RKO (cell line): ENCODE data around the gene NPY5R.

Source experiments
- DNase-seq: peaks from one replicate; pipeline ENCODE4 v3.0.0-alpha.2; 2016; ENCODE audit warnings: low spot score

Gene NPY5R

GRCh38 chr4:163343604-163344146 lies at the start of gene NPY5R:
Gene NPY5R, plus strand, starts transcription at chr4:163343892. Its CDS starts 6,382 bp downstream, at chr4:163350274.
- DNase-seq, result no peak

DNA sequence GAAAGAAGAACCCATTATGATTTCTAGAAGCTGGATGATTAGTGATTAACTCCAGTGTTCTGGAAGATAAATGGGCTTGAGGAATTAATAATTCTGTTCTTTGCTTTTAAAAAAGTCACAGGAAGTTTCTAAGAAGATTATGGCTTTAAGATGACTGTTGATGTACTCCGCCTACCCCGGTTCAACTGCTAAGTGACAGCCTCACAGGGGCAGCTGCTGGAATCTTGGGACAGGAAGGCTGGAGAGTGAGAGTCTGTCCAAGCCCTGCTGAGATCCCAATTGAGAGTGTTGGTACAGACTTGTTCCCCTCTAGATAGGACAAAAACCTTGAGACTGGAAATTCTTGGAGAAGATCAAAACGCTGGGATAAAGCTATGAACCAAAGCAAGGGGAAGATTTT lies 48.6 kb upstream of the NPY5R start:
- no peak for DNase-seq

- no peak for DNase-seq
These were observed 43.2 kb upstream of the NPY5R start for GRCh38 chr4:163300445-163300844.

GRCh38 chr4:163303069-163303468 lies 40.6 kb upstream of the NPY5R start:
- DNase-seq, result no peak

DNA sequence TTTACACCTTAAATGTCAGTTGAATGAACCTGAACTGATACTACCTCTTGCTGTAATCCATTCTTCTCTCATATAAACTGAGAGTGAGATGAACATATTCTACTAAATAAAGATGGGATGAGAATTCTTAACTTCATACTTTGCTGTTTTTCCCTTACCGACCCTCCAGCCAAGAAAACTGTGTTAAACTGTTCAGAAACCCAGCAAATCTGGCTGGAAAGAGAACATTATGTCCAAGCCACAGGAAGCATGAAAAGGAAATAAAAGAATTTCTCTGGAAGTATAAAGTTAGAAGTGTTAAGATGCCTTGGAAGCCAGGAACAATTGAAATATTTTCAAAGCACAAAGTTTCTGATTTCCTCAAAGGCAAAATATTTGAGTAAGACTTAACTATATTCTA lies 34.2 kb upstream of the NPY5R start:
- no peak for DNase-seq

GRCh38 chr4:163317110-163317509 lies 26.6 kb upstream of the NPY5R start:
- no peak for DNase-seq

GRCh38 chr4:163330916-163331628 lies 12.6 kb upstream of the NPY5R start:
- DNase-seq, result no peak

- DNase-seq, result no peak
These were observed 11.9 kb upstream of the NPY5R start for GRCh38 chr4:163331629-163332376.

DNA sequence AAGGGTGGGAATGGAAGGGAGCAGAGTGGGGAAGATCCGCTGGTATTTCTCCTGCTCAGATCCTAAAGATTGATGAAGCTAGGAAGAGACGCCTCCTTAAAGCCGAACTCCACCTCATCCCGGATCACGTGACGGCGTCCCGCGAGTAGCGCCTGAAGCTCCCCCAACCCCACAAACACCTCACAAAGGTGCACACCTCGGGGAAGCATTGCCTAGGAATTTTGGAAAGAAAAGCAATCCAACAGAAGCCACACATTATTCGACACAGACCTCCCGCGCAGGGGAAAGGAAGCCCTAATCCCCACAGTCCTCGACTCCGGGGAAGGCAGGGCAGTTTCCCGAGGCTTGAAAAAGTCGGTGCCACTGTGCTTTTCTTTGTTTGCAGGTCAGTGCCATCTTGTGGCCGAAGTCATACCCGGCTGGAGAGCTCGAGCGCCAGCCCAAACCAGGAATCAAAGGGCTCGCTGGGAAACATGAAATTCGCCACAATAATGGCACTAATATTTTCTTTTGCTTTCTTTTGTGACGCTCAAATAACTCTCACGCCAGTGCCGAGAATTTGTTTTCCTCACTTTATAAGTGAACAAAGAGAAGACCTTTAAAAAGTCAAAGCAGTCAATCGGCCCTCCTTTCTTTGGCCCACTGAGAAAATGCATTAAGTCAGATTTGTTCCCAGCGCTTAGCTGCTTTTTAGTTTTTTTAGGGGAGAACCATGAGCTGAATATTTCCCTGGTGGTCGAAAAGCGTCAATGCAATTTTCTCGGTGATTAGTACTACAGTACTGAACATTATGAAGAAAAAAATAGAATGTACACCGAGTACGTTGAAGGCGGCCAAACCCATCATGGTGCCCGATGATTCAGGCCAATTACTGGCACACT lies 10.9 kb upstream of the NPY5R start, which contains the start of gene NPY1R:
TSS of gene NPY1R (minus strand) at position 71 of the 881 bp plus-strand sequence. CDS start 6,042 bp downstream, outside the sequence.
- DNase-seq, result peak; percentile 12

- DNase-seq, result no peak
These were observed 8.3 kb upstream of the NPY5R start for GRCh38 chr4:163335384-163335783.

- DNase-seq, result no peak
These were observed 744 bp downstream of the NPY5R start for GRCh38 chr4:163344147-163345125.

DNA sequence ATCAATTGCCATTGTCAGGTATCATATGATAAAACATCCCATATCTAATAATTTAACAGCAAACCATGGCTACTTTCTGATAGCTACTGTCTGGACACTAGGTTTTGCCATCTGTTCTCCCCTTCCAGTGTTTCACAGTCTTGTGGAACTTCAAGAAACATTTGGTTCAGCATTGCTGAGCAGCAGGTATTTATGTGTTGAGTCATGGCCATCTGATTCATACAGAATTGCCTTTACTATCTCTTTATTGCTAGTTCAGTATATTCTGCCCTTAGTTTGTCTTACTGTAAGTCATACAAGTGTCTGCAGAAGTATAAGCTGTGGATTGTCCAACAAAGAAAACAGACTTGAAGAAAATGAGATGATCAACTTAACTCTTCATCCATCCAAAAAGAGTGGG lies 7.0 kb downstream of the NPY5R start:
- DNase-seq, result peak; percentile 8

- DNase-seq, result no peak
These were observed 9.4 kb downstream of the NPY5R start for GRCh38 chr4:163353054-163353453.

DNA sequence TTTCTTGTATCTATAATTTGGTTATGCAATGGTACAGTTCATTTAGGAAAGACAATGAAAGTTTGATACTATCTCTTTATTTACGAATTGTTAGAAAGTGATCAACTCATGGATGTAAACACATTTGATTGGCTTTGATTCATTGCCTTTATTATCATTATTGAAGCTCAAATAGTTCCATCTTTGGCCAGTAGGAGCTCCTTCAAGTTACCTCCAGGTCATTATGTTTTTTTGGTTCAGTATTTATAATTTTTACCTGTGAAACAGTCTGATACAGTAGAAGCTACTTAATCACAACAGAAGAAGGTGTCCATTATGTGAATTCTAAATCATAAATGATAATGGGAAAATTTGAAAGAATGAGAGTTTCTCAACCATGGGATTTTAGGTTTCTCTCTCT lies 12.4 kb downstream of the NPY5R start:
- no peak for DNase-seq

- peak; percentile 12 for DNase-seq
These were observed 24.0 kb downstream of the NPY5R start for GRCh38 chr4:163367651-163368050.

DNA sequence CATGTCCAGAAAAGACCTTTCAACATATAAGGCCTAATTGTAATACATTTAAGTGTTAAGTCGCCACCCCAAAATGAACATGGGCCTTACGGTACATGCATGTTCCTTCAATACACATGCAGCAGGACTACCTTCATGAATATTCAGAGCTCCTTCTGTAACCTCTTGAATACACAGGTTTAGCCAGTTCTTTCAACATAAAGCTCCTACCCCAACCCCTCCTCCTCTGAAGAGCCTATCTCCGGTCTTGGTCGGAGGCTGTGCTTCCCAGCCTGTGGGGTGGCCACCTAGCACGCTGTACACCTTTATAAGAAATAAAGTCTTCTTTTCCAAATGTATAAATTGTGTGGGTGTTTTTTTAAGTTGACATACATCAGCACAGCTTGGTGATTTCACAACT lies 28.3 kb downstream of the NPY5R start:
- no peak for DNase-seq

- no peak for DNase-seq
These were observed 35.0 kb downstream of the NPY5R start for GRCh38 chr4:163378661-163379060.

GRCh38 chr4:163380703-163381102 lies 37.0 kb downstream of the NPY5R start:
- DNase-seq, result no peak

GRCh38 chr4:163382178-163382869 lies 38.6 kb downstream of the NPY5R start:
- no peak for DNase-seq

DNA sequence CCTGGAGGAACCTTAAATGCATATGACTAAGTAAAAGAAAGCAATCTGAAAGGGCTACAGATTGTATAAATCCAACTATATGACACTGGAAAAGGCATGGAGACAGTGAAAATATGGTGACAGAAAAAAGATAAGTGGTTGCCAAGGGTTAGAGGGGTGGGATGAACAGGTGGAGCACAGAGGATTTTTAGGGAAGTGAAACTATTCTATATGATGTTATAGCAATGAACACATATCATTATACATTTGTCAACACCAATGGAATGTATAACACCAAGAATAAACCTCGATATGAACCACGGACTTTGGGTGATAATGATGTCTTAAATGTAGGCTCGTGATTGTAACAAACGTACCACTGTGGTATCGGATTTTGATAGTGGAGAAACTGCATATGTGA lies 40.7 kb downstream of the NPY5R start:
- no peak for DNase-seq
